Stimulated activated CD4-positive, alpha-beta T cell treated with anti-CD3 and anti-CD28 coated beads, Interleukin-4, amount 100 ng/mL, for 1 hour (primary cell): ENCODE measurements around the gene DPH6.

Experiments used
- DNase-seq: peaks from one replicate; pipeline ENCODE4 v3.0.0-alpha.2; 2020

The DPH6 gene

DNA sequence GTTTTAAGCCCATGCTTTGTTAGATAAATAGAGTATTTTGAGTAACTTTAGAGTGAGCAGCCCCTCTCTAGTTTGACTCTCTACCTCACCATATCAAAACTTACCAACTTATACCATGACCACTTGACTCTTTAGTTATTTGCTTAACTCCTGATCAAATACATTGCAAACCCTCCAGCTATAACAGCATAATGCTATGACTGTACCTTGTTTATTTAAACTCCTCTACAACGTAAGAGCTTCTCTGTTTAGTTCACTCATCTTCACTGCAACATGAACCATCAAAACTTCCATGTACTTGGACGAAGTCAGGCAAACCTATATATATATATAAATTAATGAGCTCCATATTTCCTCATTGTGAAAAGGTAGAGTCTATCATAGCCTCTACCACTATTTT lies 218.2 kb downstream of the DPH6 start:
- DNase-seq: no peak

DNA sequence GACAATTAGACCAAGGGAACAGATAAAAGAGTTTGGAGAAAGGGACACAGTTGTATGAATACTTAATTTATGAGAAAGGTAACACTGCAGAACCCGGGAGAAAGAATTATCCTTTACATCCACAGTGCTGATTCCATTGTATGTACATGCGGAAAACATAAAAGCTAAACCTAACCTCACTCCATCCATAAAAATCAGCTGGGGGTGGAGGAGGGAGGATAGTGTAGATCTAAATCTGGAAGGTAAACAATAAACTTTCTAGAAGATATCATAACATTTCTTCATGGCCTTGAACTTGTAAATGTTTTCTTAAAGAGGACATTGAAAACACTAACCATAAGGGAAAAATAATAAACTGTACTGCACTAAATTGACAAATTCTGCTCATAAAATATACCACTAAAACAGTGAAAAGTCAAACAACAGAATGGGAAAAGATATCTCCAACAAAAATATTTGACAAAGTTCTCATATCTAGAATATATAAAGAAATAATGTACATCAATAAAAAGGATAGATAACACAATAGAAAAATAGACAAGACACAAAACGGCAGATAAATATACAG lies 220.5 kb downstream of the DPH6 start:
- no peak for DNase-seq

GRCh38 chr15:35323141-35323540 lies 222.8 kb downstream of the DPH6 start:
- no peak for DNase-seq

DNA sequence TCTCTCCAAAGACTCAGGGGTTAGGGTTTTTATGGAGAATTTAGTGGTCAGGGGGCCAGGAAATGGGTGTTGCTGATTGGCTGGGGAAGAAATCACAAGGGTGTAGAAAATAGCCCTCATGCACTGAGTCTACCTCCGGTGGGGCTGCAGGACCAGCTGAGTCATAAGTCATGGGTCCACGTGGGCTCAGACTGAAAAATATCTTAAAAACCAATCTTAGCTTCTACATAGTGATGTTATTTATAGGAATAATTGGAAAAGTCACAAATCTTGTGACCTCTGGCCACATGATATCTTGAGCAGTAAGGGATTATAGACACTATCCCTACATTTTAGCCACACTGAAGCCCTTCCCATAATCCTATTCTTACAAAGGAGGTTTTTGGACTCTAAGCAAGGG lies 224.0 kb downstream of the DPH6 start:
- no peak for DNase-seq

DNA sequence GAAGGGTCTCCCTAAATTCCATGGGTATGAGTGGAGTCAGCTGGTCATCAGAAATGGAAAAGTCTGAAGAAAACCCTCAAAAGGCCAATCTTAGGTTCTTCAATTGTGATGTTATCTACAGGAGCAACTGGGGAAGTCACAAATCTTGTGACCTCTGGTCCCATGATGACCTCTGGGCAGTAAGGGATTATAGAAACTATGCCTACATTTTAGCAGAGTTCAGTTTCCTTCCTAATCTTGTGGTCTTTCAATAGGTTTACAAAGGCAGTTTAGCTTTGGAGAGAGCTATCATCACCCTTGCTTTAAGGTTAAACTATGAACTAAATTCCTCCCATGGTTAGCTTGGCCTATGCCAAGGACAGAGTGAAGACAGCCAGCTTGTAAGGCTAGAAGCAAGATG lies 225.1 kb downstream of the DPH6 start:
- DNase-seq: no peak
